Choroid plexus epithelial cell (primary cell): ENCODE results near the gene ASTN2.

Source experiments
- DNase-seq: peaks from one replicate; pipeline ENCODE4 v3.0.0-alpha.2; 2010; ENCODE audit warnings: low read depth
- H3K4me3 ChIP-seq: 2 replicates; pipeline ENCODE4 v1.5.1; 2011; ENCODE audit warnings: low read depth, mild to moderate bottlenecking, control low read depth, low read length, moderate library complexity
- TF ChIP-seq, protein P1 (sequence below): conservative IDR thresholded peaks from 2 replicates; pipeline ENCODE4 v1.5.1; 2011; ENCODE audit warnings: low read depth, mild to moderate bottlenecking, control low read depth, inconsistent platforms, low read length, moderate library complexity

Gene ASTN2

DNA sequence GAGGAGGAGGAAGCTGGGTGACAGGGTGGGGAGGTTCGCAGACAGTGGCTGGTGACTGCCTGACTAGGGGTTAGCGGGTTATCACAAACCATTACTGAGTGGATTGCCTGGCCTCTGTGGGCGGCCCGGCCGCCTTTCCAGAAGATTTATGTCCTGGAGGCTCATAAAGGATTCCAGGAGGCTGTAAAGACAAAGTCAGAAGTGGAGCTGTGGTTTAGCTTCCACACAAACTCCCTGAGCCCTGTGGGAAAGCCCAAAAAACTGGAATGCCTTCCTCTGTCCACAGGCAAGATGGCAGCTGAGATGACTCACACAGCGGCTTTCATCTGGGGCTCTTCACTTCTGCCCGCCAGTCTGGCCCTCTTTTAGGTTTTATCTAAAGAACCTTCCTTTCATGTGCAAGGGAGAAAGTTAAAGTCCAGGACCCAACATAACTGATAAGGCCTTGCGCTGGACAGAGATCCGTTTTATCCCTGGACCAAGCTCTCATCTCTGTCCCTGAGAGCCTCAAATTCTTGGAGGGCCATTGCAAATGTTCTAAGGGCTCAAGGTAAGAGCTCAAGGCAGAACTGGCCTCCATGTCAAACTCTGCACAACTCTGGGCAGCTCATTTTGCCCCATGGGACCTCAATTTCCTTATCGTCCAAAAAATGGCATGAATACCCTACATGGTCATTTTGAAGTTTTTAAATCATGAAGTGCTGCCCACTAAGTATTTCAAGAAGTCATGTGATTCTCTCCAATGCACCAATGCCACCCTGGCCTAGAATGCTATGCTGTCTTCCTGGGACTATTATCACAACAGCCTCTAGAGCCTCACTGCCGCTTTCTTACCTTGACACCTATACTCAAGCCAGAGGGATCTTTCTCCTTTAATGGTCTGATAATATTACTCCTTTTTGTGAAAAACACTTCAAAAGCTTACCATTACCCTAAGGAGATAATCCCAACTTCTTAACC is 977.2 kb downstream of the ASTN2 start:
- no peak overlapping the region for H3K4me3 ChIP-seq
- TF ChIP-seq, protein P1, sequence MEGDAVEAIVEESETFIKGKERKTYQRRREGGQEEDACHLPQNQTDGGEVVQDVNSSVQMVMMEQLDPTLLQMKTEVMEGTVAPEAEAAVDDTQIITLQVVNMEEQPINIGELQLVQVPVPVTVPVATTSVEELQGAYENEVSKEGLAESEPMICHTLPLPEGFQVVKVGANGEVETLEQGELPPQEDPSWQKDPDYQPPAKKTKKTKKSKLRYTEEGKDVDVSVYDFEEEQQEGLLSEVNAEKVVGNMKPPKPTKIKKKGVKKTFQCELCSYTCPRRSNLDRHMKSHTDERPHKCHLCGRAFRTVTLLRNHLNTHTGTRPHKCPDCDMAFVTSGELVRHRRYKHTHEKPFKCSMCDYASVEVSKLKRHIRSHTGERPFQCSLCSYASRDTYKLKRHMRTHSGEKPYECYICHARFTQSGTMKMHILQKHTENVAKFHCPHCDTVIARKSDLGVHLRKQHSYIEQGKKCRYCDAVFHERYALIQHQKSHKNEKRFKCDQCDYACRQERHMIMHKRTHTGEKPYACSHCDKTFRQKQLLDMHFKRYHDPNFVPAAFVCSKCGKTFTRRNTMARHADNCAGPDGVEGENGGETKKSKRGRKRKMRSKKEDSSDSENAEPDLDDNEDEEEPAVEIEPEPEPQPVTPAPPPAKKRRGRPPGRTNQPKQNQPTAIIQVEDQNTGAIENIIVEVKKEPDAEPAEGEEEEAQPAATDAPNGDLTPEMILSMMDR, result no peak
- no peak for DNase-seq

DNA sequence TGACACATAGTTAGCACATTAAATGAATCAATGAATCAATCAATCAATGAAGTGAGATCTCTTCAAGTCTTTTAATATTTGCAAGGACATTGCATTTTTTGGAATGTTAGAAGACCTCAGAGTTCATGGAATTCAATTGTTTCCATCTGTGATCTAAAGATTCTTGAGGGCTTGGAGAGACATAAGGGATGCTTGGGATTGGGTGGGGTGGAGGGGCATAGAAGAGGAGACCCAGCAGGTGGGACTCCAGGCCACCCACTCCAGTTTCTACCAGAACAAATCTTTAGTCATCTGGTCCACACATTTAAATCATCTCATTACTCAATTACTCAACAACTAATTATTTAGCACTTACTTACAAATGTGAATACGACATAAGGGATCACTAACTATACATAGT is 978.7 kb downstream of the ASTN2 start:
- no peak overlapping the region for H3K4me3 ChIP-seq
- TF ChIP-seq, protein P1, result no peak
- no peak for DNase-seq

DNA sequence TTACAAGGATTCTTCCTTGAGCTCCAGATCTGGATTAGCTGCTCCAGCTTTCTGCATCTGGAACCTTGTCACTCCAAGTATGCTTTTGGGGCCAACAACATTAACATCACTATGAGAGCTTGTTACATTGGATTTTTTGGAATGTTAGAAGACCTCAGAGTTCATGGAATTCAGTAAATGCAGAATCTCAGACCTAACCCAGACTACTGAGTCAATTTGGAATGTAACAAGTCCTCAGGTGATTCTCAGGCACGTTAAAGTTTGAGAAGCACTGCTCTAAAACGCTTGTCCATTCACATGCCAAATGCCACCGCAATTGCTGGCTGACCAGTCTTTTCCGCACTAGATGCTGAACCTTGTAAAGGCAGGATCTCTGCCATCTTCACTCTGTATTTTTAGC is 979.2 kb downstream of the ASTN2 start:
- TF ChIP-seq, protein P1, result no peak
- DNase-seq, result no peak
- no peak overlapping the region for H3K4me3 ChIP-seq

DNA sequence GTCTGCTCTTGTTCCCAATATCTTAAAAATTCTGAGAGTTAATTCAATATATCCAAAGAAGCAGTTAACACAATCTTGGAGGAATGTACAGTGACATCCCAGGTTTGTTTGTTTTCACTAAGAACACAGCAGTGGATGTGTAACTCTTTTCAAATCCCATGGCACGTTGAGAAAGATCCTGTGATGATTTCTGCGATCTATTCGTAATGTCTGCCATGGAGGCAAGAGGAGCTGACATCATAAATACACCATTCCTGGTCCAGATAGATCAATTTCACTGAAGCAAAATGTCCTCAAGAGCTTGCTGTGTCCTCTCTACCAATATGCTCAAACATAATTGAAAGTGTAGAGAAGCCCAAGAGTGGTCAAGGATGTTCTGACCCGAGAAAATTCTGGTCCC is 980.5 kb downstream of the ASTN2 start:
- no peak for DNase-seq
- H3K4me3 ChIP-seq, result no peak overlapping the region
- TF ChIP-seq, protein P1, result no peak

DNA sequence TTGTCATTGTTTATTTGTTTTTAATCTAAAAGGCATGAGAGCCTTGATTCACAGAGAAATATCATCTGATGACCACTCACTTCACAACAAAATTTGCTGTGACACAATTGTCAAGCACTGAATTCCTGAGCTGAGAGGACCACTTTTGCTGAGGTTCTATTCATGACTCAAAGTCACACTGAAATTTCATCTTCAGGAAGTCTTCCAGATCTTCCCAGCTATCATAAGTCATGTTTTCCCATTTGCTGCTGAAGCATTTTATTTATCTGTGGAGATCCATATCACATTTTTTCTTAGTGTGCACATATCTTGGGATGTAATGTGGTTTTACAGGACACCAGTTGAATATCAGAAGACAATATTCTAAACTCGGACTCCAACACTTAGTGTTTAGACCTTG is 982.8 kb downstream of the ASTN2 start:
- TF ChIP-seq, protein P1, result no peak
- H3K4me3 ChIP-seq, result no peak overlapping the region
- no peak for DNase-seq

DNA sequence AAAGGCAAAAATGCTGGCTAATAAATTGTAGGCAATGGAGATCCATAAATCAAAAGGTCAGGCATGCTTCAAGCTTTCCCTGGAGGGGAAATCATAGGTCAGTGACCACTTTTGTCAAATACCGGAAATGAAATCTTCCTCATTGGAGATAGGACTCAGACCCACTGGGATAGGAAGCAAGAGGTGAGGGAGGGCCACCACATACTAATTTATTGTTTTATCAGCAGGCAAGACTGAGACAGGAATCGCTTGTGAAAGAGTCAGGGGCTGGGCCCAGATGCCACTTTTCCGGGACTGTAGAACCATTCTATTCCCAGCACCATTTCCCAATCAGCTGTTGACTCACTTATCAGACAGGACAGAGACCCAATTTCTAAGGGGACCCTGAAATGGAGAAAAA is 984.0 kb downstream of the ASTN2 start:
- TF ChIP-seq, protein P1, result no peak
- no peak for DNase-seq
- no peak overlapping the region for H3K4me3 ChIP-seq

DNA sequence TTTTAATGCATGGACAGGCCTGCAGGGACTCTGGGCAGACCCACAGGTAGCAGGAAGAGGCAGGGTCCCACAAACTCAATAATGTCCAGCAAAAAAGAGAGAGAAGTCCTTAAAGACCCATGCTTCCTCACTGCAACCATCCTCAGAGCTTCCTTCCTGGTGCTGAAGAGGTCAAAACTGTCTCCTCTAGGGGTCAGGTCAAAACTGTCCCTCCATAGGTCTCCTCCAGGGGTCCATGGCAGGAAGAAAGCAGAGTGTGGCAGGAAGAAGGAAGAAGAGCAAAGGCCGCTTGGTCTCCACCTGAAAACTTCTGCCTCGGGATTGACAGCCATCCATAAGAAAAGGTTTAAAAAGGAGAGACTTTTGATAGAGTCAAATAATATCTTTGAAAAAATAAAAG is 989.6 kb downstream of the ASTN2 start:
- TF ChIP-seq, protein P1, result no peak
- DNase-seq, result no peak
- H3K4me3 ChIP-seq, result no peak overlapping the region
